Measurements from ENCODE around the gene DYRK1A.
"Not testable (repeated sequence)": the region's sequence is repeated elsewhere in the genome, so short reads cannot be mapped to it uniquely, and the experiment has no call there.

Gene DYRK1A

DNA sequence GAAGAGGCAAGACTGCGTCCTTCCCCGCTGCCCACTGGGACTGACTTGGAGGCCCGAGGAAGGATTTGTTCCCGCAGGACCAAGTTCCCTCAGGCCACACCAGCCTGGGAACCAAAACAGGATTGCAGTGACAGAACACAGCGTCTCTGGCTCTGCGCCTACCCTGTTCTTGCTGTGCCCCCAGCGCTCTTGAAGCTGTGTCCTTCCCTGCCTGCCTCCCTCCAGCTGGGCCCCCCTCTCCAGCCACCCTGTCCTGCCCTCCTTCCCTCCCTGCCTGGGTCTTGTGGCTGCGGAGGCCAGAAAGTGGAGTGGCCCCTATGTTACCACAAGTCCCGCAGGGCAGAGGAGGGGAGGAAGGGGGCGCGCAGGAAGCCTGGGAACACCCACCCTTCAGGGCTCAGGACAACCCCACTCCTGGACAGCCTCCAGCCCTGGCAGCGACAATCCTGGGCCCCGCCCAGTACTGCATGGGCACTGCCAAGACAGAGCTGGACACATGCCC lies 164.9 kb downstream of the DYRK1A start:
- DNase-seq = no peak

DNA sequence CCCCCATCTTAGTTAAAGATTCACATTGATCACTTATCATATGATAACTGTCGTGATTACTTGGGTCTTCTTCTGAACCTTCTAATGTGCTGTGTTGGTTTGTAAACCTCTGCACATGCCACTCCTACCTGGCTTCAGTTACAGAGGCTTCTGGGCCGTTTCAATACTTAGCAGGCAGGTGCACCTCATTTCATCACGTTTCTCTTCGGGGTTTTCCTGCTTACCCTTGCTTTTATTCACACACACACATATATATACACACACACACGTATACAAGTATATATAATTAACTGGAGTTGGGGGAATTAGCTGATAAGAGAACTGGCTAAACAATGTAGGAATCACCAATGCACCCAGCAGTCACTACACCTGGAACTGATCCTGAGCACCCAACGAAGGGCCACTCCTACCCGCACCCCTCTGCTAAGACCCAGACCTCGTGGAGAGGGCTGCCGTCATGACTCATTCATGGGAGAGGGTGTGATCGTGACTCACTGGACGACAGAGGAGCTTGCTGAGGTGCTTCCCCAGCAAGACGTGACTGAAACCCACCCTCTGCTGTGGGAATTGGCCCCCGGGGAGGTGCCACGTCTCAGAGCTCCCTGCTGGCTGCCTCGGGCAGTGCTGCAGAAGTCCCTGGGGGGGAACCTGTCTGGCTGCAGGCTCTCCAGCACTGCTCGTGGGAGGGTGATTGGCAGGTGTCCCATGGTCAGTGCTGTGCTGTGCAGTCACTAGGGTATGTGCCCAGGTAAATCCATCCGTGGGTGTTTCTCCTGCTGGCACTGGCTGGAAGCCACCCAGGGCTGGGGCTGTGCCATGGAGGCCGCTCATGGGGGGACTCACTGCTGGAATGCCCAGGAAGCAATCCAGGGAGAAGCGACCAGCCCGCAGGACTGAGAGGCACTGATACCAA lies 166.6 kb downstream of the DYRK1A start:
- peak in 1 of 2 donors; percentile 6 for DNase-seq

DNA sequence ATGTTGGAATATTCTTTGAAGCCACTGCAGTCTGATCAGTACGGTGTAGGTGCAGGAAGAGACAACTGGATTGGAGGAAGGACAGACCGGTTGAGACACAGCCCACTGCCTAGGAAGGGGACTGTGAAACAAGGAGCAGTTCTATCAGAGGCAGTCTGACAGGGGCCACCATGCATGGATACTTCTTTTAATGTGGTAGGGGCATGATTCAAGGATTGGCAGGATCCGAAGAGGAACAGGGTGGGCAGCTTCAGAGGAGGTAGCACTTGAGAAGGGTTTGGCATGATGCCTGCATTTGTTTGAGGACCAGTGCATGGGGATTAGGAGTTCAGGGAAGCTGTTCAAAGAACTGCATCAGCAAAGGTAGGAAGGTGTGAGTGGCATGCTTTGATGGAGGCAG lies 167.9 kb downstream of the DYRK1A start:
- no peak for DNase-seq

DNA sequence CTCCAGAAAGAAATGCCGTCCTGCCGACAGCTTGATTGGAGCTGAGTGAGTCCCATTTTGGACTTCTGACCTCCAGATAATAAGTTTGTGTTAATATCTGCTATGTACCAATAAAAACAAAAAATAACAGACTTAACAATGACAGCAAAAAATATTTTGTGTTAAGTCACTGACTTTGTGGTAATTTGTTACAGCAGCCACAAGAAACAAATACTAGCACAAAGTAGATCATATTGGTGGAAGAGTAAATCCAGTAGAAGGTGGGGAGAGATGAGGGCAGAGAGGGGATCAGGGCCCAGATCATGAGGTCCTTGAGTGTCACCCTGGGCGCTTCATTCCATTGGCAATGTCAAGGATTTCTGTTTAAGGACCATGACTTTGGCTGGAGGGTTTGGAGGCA lies 168.6 kb downstream of the DYRK1A start:
- no peak for DNase-seq

DNA sequence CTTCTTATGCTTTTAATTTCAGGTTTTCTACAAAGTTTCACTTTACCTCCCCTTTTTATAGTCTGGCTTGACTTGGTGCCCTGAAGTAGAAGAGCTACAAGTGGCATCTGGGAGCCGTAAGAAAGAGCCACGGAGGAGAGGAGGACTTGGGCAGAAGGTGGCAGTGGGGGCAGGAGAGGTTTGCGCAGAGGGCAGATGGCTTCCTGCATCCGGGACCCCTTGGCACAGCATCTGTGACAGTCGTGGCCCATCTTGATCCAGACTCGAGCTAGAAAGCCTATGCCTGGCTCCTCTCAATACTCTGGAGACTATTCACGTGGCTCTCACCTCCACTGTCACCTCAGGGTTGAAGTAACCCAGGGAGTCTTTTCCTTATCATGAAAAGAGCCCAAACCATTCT lies 169.1 kb downstream of the DYRK1A start:
- no peak for DNase-seq

DNA sequence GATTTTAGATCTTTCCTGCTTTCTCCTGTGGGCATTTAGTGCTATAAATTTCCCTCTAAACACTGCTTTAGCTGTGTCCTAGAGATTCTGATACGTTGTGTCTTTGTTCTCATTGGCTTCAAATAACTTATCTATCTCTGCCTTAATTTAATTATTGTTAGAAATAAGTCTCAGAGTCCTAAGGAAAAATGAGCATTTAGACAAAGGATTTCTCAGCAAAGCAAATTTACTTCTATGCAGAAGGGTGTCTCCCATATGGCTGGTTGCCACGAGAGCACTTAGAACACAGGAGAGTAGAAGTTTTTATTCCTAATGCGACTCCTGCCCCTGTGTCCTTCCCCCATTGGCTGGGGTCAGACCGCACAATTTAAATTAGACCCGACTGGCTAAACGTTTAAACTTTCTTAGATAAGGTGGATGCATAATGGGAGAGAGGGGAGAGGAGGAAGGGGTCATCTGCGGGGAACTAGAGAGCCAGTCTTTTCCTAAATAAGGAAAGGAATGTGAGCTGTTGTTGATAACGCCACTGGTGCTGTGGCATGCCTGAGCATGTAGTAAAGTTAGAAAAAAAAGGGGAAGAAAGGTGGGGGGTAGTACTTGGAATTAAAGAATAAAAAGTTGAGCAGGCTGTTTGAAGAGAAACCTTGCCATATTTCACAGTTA lies 170.2 kb downstream of the DYRK1A start:
- no peak for DNase-seq

DNA sequence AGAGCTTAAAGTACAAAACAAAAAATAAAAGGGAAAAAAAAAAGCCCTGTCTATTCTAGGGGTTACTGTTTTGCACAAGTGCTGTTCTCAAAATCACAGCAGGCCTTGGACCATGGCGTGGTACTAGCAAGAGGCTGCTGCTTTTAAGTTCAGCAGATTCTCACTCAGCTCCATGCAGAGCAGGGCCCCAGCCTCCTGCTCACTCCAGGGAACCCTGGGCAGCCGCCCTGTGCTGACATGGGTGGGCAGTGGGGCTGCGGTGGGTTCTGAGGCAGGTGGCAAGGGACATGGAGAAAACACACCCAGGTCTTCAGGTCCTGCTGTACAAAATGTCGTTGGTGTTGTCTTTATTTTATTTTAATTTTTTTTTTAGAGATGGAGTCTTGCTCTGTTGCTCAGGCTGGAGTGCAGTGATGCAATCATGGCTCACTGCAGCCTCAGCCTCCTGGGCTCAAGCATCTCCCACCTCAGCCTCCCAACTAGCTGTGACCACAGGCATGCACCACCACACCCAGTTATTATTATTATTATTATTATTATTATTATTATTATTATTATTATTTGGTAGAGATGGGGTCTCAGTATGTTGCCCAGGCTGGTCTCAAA lies 170.9 kb downstream of the DYRK1A start:
- no peak for DNase-seq

DNA sequence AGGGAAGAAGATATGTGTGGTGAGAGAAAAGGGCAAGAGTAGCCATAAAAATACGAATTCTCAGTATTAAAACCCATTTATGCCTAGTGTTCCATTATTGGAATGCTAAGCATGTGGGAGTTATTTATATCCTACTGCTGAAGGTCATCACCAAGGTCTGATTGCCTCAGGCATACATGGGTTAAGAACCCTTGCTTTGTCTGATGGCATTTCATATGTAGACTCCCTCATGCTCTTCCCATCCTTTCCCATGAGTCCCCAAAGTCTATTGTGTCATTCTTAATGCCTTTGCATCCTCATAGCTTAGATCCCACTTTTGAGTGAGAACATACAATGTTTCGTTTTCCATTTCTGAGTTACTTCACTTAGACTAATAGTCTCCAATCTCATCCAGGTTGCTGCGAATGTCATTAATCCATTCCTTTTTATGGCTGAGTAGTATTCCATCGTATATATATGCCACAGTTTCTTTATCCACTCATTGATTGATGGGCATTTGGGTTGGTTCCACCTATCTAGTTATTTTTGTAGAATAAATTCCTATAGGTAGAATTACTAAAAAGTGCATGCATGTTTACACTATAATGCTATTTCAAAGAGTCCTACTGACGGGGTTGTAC lies 172.5 kb downstream of the DYRK1A start:
- no peak for DNase-seq

DNA sequence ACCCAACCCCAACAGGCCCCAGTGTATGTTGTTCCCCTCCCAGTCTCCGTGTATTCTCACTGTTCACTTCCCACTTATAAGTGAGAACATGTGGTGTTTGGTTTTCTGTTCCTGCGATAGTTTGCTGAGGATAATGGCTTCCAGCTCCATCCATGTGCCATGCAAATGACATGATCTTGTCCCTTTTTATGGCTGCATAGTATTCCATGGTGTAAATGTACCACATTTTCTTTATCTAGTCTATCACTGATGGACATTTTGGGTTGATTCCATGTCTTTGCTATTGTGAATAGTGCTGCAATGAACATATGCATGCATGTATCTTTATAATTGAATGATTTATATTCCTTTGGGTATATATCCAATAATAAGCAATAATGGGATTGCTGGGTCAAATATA lies 174.6 kb downstream of the DYRK1A start:
- DNase-seq = not testable (repeated sequence)

DNA sequence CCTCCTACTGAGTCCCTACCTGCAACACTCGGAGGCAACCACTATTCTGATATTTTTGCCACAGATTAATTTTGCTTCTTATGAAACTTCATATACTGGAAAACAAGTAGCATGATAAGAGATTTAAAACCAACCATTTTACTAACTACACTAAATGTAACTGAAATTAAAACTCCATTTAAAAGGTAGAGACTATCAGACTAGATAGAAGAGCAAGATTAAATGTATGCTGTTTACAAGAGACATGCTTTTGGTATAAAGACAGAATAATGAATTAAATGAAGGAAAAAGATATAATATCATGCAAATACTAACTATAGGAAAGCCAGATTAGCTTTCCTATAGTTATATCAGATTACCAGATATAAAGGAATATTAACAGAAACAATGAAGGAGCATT lies 175.9 kb downstream of the DYRK1A start:
- DNase-seq = no peak

DNA sequence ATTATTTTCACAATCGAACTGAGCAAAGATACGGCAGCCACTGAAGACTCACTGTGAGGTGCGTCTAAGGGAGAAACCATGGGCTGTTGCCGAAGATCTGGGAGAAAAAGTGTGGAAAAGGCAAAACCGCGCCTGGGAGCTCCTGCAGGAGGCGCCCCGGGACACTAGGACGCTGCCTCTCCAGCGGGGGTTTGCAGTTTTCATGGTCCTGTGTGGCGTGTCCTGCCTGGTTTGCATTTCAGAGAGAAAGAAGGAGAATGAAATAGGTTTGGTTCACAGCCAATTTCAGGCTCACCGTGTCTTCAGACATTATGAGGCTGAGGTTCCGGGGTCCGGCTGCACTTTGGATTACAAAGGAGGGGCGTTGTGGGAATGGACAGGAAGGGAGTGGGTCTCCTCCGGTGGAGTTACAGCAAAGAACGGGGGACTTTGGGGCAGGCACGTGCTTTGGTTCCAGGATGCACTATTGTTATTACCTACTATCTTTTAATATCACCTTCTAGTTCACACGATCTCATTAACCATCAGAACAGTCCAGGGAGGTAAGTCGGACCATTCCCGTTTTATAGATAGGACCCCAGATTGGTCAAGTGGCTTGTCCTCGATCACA lies 179.8 kb downstream of the DYRK1A start:
- no peak for DNase-seq

DNA sequence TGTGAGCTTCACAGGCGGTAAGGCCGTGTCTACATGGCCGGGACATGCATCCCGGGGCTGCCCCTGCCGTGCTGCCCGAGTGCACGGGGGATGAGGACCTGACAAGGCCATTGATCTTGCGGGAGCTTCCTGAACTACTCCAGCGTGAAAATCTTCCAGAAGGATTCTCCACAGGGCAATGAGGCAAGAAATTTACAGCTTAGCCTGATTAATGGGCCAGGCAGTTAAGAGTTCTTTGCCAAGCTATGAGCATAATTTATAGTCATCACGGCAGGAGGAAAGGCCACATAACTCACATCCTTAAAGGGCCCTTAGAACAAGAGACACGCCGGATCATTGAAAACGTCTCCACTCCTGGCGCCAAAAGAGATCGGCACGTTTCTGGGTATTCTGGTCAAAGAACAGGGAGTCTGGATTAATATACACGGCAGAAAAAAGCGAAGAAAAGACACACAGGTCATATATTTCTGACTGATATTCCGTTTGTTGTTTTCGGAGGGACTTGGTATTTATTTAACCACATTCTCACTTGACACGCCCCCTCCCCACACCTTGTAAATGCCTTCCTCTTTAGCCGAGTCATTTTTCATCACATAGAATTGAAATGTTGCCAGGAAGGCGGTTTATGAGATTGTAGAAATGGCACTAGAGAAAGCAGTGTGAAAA lies 180.5 kb downstream of the DYRK1A start:
- no peak for DNase-seq

DNA sequence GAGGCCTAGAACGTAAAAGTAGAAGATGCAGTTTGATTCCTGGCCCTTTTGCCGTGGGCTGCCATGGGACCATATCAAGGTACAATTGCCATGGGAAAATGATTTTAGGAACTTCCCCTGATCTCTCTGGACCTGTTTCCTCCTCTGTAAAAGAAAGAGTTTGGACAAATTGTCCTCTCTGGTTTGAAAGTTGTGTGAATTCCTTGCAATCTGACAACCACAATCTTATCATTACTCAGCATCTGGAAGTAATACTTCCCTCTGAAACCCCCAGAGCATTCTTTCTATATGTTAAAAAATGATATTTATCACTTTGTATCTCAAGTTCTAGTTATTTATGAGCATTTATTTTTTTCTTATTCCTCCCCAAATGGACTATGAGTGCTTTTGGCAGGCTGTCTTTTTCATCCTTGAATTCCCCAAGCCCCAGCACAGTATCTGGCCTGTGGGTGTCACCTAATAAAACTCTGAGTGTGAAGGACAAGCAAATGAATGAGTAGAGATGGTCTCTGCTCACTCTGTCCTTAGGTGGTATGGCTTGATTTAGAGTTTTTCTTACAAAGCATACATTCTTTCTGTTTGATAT lies 181.1 kb downstream of the DYRK1A start:
- DNase-seq = no peak

DNA sequence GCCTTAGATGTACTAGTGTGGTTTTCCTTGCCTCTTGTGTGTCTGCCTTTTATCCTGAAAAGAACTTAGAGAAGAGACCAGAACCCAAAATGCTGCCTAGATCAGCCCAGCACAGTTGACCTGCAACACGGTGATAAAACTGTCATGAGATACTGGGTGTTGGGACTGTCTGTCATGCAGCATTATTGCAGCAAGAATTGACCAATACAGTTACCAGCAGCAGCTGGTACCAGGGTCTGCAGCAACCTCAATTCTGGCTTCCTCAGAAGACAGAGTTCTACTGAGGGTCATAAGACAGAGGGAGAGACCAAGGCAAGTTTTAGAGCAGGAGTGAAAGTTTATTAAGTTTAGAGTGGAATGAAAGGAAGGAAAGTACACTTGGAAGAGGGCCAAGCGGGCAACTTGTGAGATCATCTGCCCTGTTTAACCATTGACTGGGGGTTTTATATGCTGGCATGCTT lies 182.0 kb downstream of the DYRK1A start:
- DNase-seq = no peak

DNA sequence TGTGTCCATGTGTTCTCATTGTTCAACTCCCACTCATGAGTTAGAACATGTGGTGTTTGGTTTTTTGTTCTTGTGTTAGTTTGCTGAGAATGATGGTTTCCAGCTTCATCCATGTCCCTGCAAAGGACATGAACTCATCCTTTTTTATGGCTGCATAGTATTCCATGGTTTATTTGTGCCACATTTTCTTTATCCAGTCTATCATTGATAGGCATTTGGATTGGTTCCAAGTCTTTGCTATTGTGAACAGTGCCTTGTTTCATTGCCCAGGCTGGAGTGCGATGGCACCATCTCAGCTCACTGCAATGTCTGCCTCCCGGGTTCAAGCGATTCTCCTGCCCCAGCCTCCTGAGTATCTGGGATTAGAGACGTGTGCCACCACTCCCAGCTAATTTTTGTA lies 183.2 kb downstream of the DYRK1A start:
- DNase-seq = not testable (repeated sequence)

DNA sequence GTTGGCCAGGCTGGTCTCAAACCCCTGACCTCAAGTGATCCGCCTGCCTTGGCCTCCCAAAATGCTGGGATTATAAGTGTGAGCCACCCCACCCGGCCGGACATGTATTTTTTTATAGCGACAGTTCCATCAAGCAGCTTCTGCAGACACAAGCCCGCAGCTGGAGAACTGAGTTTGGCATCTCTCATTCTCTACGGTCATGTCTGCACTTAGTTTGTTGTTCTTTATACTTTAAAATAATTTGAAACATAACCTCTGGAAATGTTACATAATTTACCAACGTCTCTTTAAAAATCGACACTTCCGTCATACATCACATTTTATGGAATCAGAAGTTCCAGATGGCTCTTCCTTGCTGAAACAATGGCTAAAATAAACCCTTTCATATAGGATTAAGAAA lies 183.6 kb downstream of the DYRK1A start:
- no peak for DNase-seq

DNA sequence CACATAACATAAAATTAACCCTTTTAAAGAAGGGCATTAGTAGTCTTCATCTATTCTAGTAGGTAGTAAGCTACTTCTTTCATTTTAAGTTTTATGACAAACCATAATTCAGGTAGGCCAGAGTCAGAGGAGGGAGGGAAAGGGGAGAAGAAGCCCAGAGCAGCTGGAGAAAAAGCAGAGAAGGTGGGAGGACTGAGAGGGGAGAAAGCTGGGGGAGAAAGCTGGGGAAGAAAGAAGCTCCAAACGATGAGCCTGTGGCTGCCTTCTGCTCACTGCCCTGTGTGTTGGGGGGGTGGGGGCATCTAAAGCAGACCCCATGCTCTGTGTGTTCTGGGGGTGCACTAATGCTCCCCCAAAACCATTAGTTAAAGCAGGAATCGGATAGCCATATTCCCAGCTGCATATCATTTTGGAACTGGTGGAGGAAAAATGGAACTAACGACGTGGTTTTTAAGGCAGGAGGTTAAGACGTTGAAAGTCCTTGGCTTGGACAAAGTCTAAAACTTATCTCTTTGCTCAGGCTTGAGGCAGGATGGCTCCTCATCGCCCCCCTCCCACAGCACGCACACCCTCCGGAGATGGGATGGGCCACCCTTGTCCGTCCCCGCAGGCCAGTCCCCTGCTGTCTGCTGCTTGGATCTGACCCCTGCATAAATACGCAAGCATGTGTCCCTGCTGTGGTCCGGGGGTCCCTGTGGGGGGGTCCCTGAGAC lies 184.2 kb downstream of the DYRK1A start:
- no peak for DNase-seq

DNA sequence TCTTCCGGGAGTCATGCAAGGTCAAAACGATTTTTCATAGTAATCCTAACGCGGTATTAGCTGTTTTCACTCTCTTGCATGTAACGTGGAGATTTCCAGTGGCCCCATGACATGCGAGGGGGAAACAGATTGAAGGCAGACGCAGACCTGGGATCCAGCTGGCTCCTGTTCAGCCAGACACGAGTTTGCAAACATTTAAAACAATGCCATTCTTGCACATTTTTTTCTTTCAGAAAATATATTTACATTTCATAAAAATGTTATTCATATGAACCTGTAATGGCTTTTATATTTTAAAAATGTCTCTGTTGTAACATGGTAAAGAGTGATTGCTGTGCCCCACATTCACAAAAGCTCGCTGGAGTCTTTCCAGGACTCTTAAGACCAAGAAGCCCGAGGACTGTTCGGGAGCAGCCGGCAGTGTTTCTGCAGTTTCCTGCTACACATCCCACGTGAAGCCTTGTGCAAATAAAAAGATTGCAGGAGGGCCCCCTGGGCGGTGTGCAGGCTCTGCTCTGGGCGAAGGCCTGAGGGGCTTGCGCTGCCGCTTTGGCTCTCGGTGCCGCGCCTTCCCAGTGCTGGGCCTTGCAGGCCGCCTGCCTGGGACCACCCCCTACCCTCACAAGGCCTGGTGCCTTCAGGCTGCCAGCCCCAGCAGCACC lies 184.9 kb downstream of the DYRK1A start:
- no peak for DNase-seq

DNA sequence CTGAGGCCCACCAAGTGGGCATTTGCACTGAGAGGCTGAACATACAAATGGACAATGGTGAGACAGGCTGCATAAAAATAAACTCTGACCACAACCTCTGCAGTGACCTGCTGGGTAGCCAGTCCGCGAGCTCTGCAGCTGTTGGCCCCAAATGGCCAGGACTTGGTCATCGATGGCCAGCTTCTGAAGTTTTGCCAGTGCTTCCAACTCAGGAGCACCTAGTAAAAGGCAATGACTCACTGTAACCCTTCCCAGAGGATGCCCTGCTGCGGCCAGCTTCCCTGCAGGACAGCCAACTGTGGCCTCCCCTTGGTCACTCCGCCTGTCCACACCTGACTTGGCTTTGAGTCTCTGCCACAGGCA lies 185.4 kb downstream of the DYRK1A start:
- DNase-seq = no peak

DNA sequence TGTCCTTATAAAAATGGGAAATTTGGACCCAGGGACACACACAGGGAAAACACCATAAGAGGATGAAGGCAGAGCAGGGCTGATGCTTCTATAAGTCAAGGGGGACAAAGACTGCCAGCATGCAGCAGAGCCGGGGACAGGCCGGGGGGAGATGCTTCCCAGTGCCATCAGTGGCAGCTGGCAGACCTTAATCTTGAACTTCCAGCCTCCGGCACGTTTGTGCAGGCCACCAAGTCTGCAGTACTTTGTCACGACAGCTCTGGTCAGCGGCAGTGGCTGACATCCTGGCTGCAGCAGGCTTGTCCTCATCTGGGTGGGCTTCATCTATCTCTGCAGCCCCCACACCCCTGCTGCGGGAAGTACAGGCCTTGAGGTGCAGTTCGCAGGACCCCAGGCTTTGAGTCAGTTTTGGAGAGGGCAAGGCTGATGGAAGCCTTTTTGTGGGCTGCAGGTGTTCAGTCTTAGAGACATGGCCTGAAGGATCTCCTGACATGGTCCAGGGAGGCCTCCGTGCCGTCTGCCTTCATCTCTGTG lies 186.0 kb downstream of the DYRK1A start:
- DNase-seq = no peak

All from activated CD4-positive, alpha-beta T cell treated with anti-CD3 and anti-CD28 coated beads for 4 hours (primary cell).